CD4-positive, alpha-beta T cell treated with Interleukin-10 for 1 hour (primary cell): ENCODE results near the gene MAP4K3.

ENCODE experiments used
- DNase-seq: peaks from one replicate; pipeline ENCODE4 v3.0.0-alpha.2; 2020

Gene MAP4K3

DNA sequence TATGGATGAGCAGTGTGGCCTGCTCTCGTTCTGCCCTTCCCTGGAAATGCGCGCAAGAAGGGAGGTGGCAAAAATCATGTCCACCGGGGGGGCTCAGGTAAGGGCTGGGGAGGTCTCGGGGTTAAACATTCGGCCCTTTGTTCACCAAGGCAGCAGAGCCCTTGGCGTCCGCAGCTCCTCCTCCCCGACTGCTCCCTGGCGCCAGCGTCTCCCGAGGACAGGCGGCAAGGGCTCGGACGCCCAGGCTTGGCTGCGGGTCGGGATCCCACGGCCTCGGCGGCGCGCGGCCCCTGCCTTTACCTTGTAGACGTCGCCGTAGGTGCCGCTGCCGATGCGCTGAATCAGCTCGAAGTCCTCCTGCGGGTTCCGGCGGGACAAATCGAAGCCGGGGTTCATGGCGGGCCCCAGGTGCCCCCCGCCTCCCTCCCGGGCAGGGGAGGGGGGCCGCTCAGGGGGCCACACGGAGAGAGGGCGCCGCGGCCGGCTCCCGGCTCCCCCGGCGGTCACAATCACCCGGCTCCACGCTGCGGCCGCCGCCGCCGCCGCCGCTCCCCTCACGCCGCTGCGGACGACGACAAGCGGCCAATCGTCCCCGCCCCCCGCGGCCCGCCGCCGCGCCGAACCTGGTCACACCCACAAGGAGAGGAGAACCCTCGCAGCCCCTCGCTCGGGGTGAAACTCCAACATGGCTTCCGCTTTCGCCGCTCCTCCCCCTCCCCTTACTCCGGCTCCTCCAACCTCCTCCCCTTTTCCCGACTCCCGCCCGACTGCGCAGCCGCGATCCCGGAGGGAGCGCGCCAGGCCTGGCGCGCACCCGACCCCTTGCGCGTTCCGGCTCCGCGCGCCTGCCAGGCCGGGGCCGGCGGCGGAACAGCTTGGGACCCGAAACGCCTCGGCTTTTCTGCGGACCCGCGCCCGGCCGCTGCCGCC lies at the start of gene MAP4K3:
TSS of gene MAP4K3 (minus strand) at position 694 of the 930 bp plus-strand sequence. CDS start at position 396, 298 bp downstream.
- peak; percentile 82 for DNase-seq

DNA sequence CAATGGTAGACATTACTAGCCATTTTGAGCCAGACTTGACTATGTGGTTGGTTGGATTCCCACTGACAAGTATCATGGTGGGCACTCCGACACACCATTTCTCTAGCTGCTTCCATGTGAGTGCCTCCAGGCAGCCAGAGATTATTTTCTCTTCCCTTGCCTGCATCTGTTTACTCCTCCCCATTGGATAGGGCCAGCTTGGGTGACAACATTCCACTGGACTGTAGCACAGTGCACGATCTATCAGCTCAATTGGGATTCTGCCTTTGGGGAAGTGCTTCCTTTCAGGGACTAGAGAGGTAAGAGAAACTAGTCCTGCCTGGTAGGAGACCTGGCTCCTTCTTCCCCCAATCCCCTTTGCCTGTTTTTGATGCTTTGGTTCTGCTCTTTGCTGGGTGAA lies 49.0 kb upstream of the MAP4K3 start:
- DNase-seq, result no peak

DNA sequence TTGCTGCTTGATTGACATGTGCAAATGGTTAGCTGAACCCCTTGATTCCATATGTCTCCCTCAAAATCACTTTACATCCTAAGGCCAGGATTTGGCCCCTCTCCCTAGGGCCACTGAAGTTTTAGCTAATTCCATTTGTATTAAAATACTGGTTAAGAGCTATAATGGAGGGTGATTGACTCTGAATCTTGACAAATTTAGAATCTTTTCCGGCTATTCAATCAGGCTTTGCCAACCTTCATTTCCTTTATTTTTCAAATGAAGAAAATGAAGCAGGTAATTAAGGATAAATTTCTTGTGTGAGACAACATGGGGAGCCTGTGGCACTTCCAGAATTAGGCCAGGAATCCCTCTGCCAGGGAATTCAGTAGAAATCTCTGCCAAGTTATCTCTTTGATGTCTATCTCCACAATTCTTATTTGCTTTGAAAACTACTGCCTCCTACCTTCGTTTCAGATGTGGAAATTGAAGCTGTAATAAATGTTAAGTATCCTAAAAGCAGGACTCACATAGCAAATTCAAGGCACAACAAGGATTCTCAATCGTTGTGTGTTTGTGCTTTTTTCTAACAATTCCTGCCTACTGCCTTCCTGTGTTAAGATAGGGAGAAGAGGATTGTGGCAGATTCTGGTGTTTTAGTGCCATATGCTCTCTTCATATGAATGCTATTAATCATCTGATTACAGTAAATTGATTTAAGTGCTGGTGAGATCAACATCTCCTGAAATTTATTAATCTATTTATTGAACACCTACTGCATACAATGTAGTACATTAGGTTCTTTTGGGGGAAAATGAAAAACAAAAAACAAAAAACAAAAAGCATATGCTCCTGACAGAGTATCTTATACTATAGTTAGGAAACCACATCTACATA lies 47.8 kb upstream of the MAP4K3 start:
- DNase-seq, result no peak

DNA sequence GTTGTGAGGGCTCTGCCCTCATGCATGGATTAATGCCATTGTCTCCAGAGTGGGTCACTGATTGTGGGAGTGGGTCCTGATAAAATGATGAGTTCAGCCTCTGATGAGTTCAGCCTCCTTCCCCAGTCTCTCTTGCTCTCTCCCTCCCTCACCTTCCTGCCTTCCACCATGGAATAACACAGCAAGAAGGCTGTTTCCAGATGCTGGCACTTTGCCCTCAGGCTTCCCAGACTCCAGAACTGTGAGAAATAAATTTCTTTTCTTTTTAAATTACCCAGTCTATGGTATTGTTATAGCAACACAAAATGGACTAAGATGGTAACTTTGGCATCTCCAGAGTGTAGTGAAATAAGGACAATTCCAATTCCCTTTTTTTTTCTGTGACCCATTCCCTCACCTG lies 47.1 kb upstream of the MAP4K3 start:
- DNase-seq, result no peak

DNA sequence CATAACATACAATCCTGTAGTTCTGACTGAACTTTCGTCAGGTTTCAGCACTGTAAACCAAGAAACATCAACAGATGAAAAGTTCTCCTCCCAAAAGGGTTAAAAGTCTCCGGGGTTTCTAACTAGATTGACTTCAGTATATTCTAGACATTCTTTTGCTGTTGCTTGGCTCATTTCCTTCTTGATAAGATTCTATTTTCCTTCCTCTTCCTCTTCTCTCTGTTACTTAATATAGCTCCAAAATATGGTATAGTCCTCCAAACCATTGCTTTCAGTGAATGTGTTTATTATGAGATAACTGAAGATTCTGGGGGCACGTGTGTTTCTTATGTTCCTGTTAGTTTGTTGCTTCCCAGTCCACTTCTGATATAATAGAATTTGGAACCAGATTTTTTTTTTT lies 46.4 kb upstream of the MAP4K3 start:
- no peak for DNase-seq

DNA sequence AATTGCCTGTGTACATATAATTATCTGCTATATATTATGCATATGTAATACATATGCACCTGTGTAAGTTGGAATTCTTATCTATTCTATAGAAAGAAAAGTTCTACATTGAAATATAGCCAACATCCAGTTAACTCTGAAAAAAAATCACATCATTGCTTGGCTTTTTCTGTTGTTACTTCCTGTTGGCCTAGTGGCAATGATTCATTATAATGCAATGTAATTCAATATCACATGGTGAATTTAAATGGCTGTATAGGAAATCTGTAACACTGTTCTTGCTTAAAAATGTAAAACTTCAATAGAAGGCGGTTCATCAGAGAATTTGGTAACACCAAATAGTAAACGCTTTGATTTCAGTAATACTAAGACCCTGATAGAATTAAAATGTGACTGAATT lies 44.5 kb upstream of the MAP4K3 start:
- DNase-seq, result no peak

DNA sequence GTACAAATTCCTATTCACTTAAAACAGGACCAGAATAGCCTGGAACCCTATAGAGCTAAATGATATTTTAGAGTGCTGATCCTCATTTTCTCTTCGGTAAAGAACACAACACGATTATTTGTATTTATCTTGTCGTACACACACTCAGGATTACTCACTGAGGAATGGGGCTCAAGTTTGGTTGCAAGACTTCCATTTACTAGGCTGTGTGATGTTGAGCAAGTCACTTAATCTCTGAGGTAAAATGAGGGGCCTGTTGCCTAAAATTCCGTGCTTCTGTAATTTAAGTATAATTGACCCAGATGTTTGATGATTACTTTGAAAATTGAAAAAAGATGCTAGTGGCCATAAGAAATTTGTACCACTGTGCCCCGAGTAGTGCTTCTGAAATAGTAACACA lies 42.6 kb upstream of the MAP4K3 start:
- DNase-seq, result no peak

DNA sequence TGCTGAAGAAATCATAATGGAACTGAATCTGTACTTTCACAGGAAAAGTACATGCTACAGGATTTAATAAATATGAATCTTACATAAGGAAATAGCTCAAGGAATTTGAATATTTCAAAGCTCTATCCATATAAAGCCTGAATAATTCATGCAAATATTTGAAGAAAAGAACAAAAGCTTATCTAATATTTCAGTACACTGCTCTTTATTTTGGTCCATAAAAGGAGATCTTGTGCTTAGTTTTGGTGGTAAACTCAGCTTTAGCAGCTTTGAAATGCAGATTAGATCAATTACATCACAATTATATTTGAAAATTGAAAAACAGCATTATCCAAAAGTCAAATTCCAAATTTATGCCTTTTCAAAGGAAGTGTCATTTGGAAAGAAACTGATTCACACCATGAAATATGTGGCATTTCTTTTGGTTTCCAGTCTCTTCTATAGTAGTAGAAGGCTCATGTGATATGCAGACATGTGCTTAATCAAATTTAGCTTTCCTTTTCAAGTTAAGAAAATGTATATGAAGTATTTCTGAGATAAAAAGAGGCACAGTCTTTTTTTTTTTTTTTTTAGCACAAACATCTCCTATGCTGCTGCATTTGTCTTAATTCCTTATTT lies 42.1 kb upstream of the MAP4K3 start:
- no peak for DNase-seq

DNA sequence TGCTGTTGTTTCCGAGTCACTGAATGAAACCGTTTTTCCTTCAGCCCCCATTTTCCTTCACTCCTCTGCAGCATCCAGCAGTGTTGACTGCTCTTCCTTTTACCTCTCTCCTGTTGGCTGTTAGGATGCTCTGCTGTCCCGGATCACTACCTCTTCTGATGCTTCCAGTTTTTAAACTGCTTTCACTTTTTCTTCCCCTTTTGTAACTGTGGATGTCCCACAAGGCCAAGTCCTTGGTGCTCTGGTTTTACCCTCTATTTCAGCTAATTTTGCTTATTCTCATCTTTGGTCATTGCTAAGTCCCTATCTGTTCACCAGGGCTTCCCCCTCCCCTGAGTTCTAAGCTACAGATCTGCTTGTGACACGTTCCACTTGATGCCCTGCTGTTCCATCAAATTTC lies 39.4 kb upstream of the MAP4K3 start:
- no peak for DNase-seq

DNA sequence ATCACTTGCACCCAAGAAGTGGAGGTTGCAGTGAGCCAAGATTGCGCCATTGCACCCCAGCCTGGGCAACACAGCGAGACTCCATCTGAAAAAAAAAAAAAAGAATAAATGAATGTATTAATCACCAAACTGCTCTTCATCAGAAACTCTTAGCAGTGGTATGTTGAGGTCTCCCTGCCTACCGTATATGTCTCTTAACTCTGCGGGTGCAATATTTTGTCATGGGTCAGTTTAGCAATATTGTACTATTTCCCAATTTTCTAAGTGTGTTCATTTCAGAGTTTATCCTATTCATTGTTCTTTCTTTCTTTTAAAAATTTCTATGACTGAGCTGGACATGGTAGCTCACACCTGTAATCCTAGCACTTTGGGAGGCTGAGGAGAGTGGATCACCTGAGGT lies 37.9 kb upstream of the MAP4K3 start:
- DNase-seq, result no peak

DNA sequence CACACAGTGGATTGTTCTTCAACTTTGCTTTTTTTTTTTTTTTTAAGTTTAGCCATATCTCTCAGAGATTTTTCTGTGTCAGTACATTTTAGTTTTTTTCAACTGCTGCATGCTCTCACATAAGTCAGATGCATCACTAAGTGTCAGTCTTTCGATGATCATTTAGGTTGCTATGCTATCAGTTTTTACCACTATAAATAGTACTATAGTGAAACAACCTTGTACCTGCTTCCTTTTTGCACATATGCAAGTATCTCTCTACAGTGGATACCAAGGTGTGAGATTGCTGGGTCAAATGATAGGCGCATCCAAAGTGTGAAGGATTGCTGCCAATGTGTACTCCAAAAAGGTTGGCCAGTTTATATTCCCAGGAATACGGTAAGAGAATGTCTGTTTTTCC lies 33.5 kb upstream of the MAP4K3 start:
- no peak for DNase-seq

DNA sequence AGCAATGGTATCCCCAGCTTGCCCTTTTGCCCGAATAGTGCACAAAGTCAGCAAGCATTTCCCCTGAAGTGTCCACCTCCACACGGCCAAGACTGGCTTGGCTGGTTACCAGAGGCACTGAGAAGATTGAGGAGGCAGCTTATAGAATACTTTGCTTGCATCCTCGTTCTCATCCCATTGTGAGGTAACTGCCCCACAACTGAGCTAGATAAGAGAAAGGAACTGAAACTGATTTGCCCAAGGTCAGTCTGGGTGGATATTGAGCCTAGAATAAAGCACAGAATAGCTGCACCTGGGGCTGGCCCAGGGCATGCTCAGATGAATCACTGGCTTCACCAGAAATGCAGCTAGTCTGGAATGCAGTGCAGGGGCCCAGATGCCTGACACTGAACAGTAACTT lies 32.7 kb upstream of the MAP4K3 start:
- DNase-seq, result no peak

DNA sequence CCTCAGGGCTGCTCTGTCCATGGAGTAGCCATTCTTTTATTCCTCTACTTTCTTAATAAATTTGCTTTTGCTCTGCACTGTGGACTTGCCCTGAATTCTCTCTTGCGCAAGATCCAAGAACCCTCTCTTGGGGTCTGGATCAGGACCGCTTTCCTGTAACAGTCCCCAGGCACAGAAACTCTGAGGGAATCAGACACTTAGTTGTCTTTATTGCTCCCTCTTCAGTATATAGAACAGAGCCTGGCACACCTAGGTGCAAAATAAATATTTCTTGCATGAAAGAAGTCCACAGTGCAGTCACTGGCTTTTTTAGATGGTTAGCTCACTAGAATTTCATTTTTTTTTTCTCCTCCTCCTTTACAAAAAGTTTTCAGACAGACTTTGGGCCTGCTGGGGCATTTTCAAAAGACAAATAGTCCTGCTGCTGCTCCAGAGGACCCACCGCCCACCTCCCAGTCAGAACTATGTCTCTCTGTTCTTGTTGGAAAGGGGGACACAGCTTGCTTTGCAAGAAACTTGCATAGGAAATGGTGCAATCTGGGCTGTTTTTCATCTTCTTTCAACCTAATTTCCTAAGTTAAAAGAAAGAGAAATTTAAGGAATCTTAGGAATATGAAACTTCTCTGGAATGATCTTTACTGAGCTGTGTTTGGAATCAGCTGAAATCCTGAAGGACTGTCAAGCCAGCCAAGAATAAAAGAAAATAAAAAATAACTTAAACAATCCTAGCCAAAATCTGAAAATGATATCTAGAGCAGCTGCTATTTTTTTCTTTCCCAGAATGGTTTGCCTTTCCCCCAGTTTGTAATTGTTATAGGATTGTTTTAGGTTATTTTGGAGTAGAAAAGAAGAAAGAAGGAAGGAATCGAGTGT lies 31.7 kb upstream of the MAP4K3 start:
- DNase-seq, result no peak

DNA sequence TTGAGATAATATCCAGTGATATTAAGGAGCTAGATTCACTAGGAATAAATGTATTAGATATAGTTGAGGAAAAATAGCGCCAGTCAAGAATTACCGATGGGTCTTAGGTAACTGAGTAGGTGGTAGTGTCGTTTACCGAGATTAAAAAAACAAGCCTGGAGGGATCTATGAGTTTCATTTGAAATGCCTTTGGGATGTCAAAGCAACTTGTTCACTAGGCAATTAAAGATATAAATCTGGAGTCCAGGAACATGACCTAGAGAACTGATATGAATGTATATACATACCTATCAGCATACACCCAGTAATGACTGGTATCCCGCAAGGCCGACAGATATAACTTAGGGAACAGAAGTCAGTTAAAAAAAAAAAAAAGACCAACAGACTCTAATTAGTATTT lies 29.2 kb upstream of the MAP4K3 start:
- no peak for DNase-seq

DNA sequence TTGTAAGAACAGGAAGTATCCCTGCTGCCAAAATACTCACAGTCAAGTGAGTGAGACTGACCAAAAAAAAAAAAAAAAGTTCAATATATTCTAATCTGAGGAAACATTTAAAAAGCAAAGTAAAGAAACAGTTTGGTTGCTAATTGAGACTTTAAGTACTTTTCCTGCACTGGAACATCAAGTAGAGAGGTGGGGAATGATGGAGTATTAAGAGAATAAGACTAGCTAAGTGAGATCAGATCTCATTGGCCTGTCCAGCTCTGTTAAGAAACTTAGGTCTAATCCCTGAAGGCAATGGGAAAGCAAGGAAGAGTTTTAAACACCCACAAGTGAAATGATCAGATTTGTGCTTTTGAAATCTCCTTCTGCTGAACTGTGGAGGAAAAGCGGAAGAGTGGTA lies 27.8 kb upstream of the MAP4K3 start:
- no peak for DNase-seq

DNA sequence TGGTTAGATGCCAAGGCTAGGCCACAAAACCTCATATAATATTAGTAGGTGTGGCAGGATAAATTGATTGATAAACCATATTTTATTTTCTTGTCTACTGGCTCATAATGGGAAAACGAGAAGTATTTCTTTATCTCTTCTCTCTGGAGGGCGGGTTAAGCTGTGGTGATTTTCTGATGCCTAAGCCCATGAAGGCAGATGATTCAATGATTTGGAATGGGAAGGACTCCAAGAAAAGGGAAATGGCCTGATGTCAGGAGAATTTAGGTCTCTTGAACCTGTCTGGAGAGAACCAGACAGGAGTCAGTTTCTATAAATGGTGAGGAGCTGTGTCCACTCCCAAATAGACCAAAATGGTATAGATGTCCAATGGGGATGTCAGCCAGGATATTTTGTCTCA lies 18.7 kb upstream of the MAP4K3 start:
- no peak for DNase-seq

DNA sequence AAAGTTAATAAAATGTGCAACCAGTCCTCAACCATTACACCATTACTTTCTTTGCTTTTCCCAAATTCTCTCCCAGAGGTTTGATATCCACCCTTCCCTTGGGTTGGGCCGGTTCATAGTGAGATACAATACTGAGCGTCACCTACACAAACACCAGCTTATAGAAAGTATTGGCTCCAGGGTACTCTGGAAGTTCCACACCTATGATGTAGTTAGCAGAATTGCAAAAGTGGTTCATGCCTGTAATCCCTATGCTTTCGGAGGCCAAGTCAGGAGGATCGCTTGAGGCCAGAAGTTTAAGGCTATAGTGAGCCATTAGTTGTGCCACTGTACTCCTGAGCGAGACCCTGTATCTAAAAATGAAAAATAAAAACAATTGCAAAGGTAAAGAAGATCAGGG lies 15.3 kb upstream of the MAP4K3 start:
- no peak for DNase-seq

DNA sequence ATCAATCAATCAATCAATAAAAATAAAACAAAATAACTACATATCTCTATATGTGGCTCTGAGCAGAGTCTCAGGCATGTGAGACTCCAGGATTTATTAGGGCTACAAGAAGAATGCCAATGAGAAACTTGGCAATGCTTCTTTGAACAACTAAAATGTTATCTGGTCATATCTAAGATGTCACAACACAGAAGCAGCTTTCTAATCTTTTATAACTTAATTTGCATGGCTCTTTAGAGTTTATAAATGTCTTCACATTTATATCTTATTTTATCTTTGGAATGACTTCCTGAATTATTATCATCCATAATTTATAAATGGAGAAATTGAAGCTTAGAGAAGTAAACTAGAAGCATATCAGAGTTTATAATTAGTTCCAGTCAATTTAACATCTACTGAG lies 14.9 kb upstream of the MAP4K3 start:
- DNase-seq, result no peak

DNA sequence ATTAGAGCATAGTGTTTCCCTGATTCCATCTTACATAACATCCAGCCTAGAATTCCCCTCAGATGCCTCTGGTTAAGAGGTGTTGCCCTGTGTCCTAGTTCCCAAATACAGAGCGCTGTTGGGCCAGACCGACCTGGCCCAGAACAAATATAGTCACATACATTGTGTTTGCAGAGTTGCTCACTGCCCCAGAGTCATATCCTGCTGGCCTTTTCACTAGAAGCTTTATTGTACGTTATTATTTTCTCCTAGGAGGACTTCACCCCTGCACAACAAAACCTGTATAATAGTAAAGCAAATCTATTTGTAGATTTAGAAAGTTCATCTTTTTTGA lies 11.1 kb upstream of the MAP4K3 start:
- no peak for DNase-seq

DNA sequence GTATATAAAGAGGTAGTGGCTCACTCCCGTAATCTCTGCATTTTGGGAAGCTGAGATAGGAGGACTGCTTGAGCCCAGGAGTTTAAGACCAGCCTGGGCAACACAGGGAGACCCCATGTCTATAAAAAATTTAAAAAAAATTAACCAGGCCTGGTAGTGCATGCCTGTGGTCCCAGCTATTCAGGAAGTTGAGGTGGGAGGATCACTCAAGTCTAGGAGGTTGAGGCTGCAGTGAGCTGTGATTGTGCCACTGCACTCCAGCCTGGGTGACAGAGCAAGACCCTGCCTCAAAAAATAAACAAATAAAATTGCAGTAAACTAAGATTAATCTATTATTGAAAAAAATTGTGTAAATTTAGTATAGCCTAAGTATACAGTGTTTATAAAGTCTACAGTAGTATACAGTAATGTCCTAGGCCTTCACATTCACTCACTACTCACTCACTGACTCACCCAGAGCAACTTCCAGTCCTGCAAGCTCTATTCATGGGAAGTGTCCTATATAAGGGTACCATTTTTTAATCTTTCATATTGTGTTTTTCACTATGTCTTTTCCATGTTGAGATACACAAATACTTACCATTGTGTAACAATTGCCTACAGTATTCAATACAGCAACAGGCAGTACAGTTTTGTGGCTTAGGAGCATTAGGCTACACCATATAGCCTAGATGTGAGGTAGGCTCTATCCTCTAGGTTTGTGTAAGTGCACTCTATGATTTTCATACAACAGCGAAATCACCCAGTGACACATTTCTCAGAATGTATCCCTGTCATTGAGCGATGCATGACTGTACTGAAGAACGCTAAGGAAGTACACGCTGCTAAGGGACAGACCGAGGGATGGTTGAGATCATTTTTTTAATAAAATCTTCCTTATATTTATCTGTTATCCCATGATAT lies 10.4 kb upstream of the MAP4K3 start:
- no peak for DNase-seq

DNA sequence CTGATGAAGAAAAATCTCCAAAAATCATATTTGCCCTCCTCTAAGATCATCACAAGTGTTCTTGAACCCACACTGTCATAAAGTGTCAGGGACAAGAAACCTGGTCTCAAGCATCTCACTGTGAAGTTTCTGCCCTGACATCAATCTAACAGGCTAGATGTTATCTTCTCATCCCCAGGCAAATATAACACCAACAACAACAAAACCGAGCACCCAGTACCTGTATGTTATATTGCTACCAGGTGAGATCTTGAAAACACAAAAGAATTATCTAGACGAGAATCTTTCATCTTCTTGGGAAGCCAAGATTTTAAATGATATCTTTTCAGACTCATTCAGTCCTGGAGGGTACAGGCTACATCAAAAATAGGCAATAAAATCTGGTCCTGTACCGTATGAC lies 8.8 kb upstream of the MAP4K3 start:
- DNase-seq, result no peak

DNA sequence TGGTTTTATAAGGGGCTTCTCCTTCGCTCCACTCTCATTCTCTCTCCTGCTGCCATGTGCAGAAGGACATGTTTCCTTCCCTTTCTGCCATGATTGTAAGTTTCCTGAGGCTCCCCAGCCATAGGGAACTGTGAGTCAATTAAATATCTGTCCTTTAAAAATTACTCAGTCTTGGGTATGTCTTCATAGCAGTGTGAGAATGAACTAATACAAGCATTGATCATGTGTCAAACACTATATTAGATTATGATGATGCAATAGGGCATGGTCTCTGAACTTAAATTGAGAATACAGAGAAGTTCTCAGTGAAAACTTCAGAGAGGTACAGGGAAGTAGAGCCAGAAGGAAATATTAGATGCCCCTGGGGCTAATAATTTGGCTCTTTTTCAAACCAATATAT lies 5.9 kb upstream of the MAP4K3 start:
- no peak for DNase-seq
